NT2/D1 (cell line): Measurements from ENCODE around the gene MAGI2.

Experiments used
- YY1 ChIP-seq: IDR thresholded peaks from 2 replicates; pipeline ENCODE4 v1.6.1; 2011; ENCODE audit not compliant: insufficient read length, insufficient read depth
- ZNF274 ChIP-seq: IDR thresholded peaks from 2 replicates; pipeline ENCODE4 v1.6.1; 2011; ENCODE audit warnings: mild to moderate bottlenecking, low read depth, low read length

DNA sequence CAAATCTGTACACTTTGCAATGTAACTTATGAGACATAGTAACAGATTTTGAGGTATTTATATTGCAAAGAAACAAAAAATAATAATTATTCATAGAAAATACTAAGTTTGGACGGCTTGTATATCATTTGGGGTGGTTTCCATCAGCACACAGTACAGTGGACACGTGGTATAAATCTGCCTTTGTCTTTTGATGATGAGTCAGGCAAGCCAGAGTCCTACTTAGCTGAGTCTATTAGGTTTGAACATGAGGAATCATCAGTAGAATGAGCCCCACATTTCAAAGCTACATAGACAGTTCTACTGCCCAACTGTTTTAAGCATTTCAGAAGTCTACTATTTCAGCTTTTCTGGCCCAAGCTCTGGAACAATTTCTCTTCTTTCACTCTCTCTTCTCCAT is 851.7 kb downstream of the MAGI2 start:
- TF ChIP-seq YY1 (no peak), ZNF274 (no peak)
